GM12892 (cell line): ENCODE data around the gene GCNT1.

Experiments
- POLR2A ChIP-seq: IDR thresholded peaks from 2 replicates; pipeline ENCODE4 v1.6.1; 2011; ENCODE audit warnings: low read depth, low read length, control low read depth
- POLR2AphosphoS5 ChIP-seq: IDR thresholded peaks from 2 replicates; pipeline ENCODE4 v1.6.1; 2011; ENCODE audit warnings: low read depth, low read length, control low read depth

GRCh38 chr9:76424491-76424890, 34.5 kb upstream of the GCNT1 start:
- TF ChIP-seq POLR2A (no peak), POLR2AphosphoS5 (no peak)
